ENCODE measurements around the gene SMARCD2.

Gene SMARCD2

GRCh38 chr17:63841350-63842172, 924 bp downstream of the SMARCD2 start:
- peak in 1 of 2 donors; percentile 66 for DNase-seq (ENCODE audit: low spot score in 2 of 2)
- H3K27ac Mint-ChIP-seq: peak overlapping the region; percentile 92
- H3K9me3 Mint-ChIP-seq: no peaks in the 10 kb centered on the region
- peaks cover 32% of the 10 kb centered on the region for H3K4me1 Mint-ChIP-seq
- H3K36me3 Mint-ChIP-seq: peaks cover 45% of the 10 kb centered on the region
- ATAC-seq: no peak
- H3K4me3 Mint-ChIP-seq: peak overlapping the region; percentile 89

GRCh38 chr17:63840591-63841349, 1.7 kb downstream of the SMARCD2 start:
- Mint-ChIP-seq H3K4me1 (peaks cover 32% of the 10 kb centered on the region), H3K4me3 (peak overlapping the region; percentile 89), H3K9me3 (no peaks in the 10 kb centered on the region), H3K27ac (peak overlapping the region; percentile 92), H3K36me3 (peaks cover 53% of the 10 kb centered on the region)
- DNase-seq (ENCODE audit: low spot score in 2 of 2) (no peak), ATAC-seq (no peak)

GRCh38 chr17:63838631-63839171, 3.8 kb downstream of the SMARCD2 start:
- DNase-seq (ENCODE audit: low spot score in 2 of 2): no peak
- no peak for ATAC-seq
- H3K4me1 Mint-ChIP-seq: peaks cover 52% of the 10 kb centered on the region
- H3K4me3 Mint-ChIP-seq: peak overlapping the region; percentile 4
- no peaks in the 10 kb centered on the region for H3K9me3 Mint-ChIP-seq
- peaks cover 74% of the 10 kb centered on the region for H3K36me3 Mint-ChIP-seq
- peak overlapping the region; percentile 70 for H3K27ac Mint-ChIP-seq

GRCh38 chr17:63837962-63838600, 4.4 kb downstream of the SMARCD2 start:
- peaks cover 54% of the 10 kb centered on the region for H3K4me1 Mint-ChIP-seq
- ATAC-seq (no peak), DNase-seq (ENCODE audit: low spot score in 2 of 2) (no peak)
- H3K36me3 Mint-ChIP-seq: peaks cover 79% of the 10 kb centered on the region
- peak overlapping the region; percentile 4 for H3K4me3 Mint-ChIP-seq
- peak overlapping the region; percentile 70 for H3K27ac Mint-ChIP-seq
- H3K9me3 Mint-ChIP-seq: no peaks in the 10 kb centered on the region

- peak overlapping the region; percentile 70 for H3K27ac Mint-ChIP-seq
- no peak for ATAC-seq
- no peaks in the 10 kb centered on the region for H3K9me3 Mint-ChIP-seq
- H3K4me3 Mint-ChIP-seq: no peak overlapping the region
- peaks cover 79% of the 10 kb centered on the region for H3K36me3 Mint-ChIP-seq
- peaks cover 58% of the 10 kb centered on the region for H3K4me1 Mint-ChIP-seq
- no peak for DNase-seq (ENCODE audit: low spot score in 2 of 2)
Measured at GRCh38 chr17:63837480-63837879, 5.0 kb downstream of the SMARCD2 start.

GRCh38 chr17:63836811-63837210, 5.7 kb downstream of the SMARCD2 start:
- ATAC-seq (no peak), DNase-seq (ENCODE audit: low spot score in 2 of 2) (no peak)
- Mint-ChIP-seq H3K36me3 (peaks cover 83% of the 10 kb centered on the region), H3K4me3 (no peak overlapping the region), H3K4me1 (peaks cover 64% of the 10 kb centered on the region), H3K27ac (peak overlapping the region; percentile 70), H3K9me3 (no peaks in the 10 kb centered on the region)

- Mint-ChIP-seq H3K9me3 (no peaks in the 10 kb centered on the region), H3K27ac (peak overlapping the region; percentile 43), H3K4me1 (peaks cover 65% of the 10 kb centered on the region), H3K36me3 (peaks cover 83% of the 10 kb centered on the region), H3K4me3 (no peak overlapping the region)
- no peak for DNase-seq (ENCODE audit: low spot score in 2 of 2)
- no peak for ATAC-seq
Measured at GRCh38 chr17:63835167-63835720, 7.2 kb downstream of the SMARCD2 start.

GRCh38 chr17:63834431-63835166, 7.9 kb downstream of the SMARCD2 start:
- ATAC-seq (peak; percentile 81), DNase-seq (ENCODE audit: low spot score in 2 of 2) (peak in 1 of 2 donors; percentile 72)
- H3K4me3 Mint-ChIP-seq: no peak overlapping the region
- H3K4me1 Mint-ChIP-seq: peaks cover 69% of the 10 kb centered on the region
- H3K9me3 Mint-ChIP-seq: no peaks in the 10 kb centered on the region
- H3K36me3 Mint-ChIP-seq: peaks cover 87% of the 10 kb centered on the region
- peak overlapping the region; percentile 43 for H3K27ac Mint-ChIP-seq

- no peak overlapping the region for H3K4me3 Mint-ChIP-seq
- H3K27ac Mint-ChIP-seq: no peak overlapping the region
- H3K36me3 Mint-ChIP-seq: peaks cover 94% of the 10 kb centered on the region
- DNase-seq (ENCODE audit: low spot score in 2 of 2) (no peak), ATAC-seq (no peak)
- H3K4me1 Mint-ChIP-seq: peaks cover 77% of the 10 kb centered on the region
- no peaks in the 10 kb centered on the region for H3K9me3 Mint-ChIP-seq
Measured at GRCh38 chr17:63833741-63834373, 8.6 kb downstream of the SMARCD2 start.

- ATAC-seq (no peak), DNase-seq (ENCODE audit: low spot score in 2 of 2) (no peak)
- H3K9me3 Mint-ChIP-seq: no peaks in the 10 kb centered on the region
- no peak overlapping the region for H3K4me3 Mint-ChIP-seq
- peaks cover 78% of the 10 kb centered on the region for H3K4me1 Mint-ChIP-seq
- H3K27ac Mint-ChIP-seq: no peak overlapping the region
- peaks cover 98% of the 10 kb centered on the region for H3K36me3 Mint-ChIP-seq
Measured at GRCh38 chr17:63833026-63833740, 9.3 kb downstream of the SMARCD2 start.

- Mint-ChIP-seq H3K36me3 (peaks cover 99% of the 10 kb centered on the region), H3K4me1 (peaks cover 79% of the 10 kb centered on the region)
Measured at GRCh38 chr17:63832455-63832854, 10.0 kb downstream of the SMARCD2 start.

GRCh38 chr17:63832014-63832413, 10.5 kb downstream of the SMARCD2 start:
- no peaks in the 10 kb centered on the region for H3K9me3 Mint-ChIP-seq
- H3K36me3 Mint-ChIP-seq: peaks cover 99% of the 10 kb centered on the region
- peaks cover 79% of the 10 kb centered on the region for H3K4me1 Mint-ChIP-seq
- DNase-seq (ENCODE audit: low spot score in 2 of 2) (no peak), ATAC-seq (no peak)
- no peak overlapping the region for H3K4me3 Mint-ChIP-seq
- H3K27ac Mint-ChIP-seq: peak overlapping the region; percentile 100

More at GRCh38 chr17:63832455-63832854, 10.0 kb downstream of the SMARCD2 start:
- H3K9me3 Mint-ChIP-seq: no peaks in the 10 kb centered on the region
- ATAC-seq (no peak), DNase-seq (ENCODE audit: low spot score in 2 of 2) (no peak)
- H3K4me3 Mint-ChIP-seq: no peak overlapping the region
- peak overlapping the region; percentile 100 for H3K27ac Mint-ChIP-seq

GRCh38 chr17:63831505-63831904, 11.0 kb downstream of the SMARCD2 start:
- peaks cover 81% of the 10 kb centered on the region for H3K4me1 Mint-ChIP-seq
- no peaks in the 10 kb centered on the region for H3K9me3 Mint-ChIP-seq
- ATAC-seq (no peak), DNase-seq (ENCODE audit: low spot score in 2 of 2) (no peak)
- no peak overlapping the region for H3K4me3 Mint-ChIP-seq
- H3K36me3 Mint-ChIP-seq: peaks cover 99% of the 10 kb centered on the region
- H3K27ac Mint-ChIP-seq: peak overlapping the region; percentile 100

Measured in stimulated activated effector memory CD8-positive, alpha-beta T cell treated with anti-CD3 and anti-CD28 coated beads, Interleukin-12 subunit alpha, Interleukin-12 subunit beta, amount 100 ng/mL, for 72 hours (primary cell).